Mucosa of descending colon (tissue), 3 donors: ENCODE results near the gene HSPD1. TPM values are rescaled to one million over a fixed set of nuclear protein-coding genes. Genes with fewer than 3 reads are reported as not detected.

Source experiments
- ATAC-seq: fragments of 200-7000 bp; cut with Tn5 transposase; one replicate; pipeline ENCODE4 v1.9.1; 2020; ENCODE audit warnings: mild to moderate bottlenecking, moderate library complexity
- DNase-seq, 3 donors: peaks; one replicate each; pipeline ENCODE4 v3.0.0-alpha.2; 2020
- H3K36me3 ChIP-seq: fragments of 200-600 bp; one replicate; pipeline ENCODE4 v1.8.0; 2021; ENCODE audit warnings: low read depth, mild to moderate bottlenecking
- H3K4me1 ChIP-seq: fragments of 200-600 bp; one replicate; pipeline ENCODE4 v1.8.0; 2021; ENCODE audit warnings: low read depth, mild to moderate bottlenecking
- H3K4me3 ChIP-seq: fragments of 200-600 bp; one replicate; pipeline ENCODE4 v1.8.0; 2021; ENCODE audit warnings: mild to moderate bottlenecking
- H3K9me3 ChIP-seq: fragments of 200-600 bp; one replicate; pipeline ENCODE4 v1.8.0; 2021; ENCODE audit warnings: mild to moderate bottlenecking
- CTCF ChIP-seq: fragments of 200-600 bp; IDR thresholded peaks from one replicate; pipeline ENCODE4 v1.8.0; 2022; ENCODE audit warnings: antibody characterized with exemption, mild to moderate bottlenecking
- intact Hi-C, 2 donors: fragments of 100-400 bp; cut with DNase I in 1 of 2; cut with micrococcal nuclease in 1 of 2; formaldehyde crosslinking; loops; one replicate each; pipeline versions ENCODE4 v1.11.0 to v1.11.1; 2022; cut with DNase I, micrococcal nuclease
- long read RNA-seq, 2 donors: library from polyadenylated mRNA; unstranded; transcript quantifications; one replicate each; pipeline ENCODE4 v2.0.0, GENCODE V29; 2019 to 2021
- total RNA-seq, 3 donors: library from RNA; stranded (reverse); fragmentation: NEBNext Ultra II Directional in 2 of 3; extraction: Animal tissue kit (Norgen Biotek cat#: 25700) in 2 of 3; gene quantifications; one replicate each; pipeline versions ENCODE4 v1.2.1 to v1.2.4, GENCODE V29; 2021 to 2023
- donor health status: DM: no; HTN: no; CAD: no; lungs with moderate emphysema.
- donor health status: DM: no; HTN: no; CAD: no.
- donor health status: DM: no; HTN: yes; CAD: no.

HSPD1 gene
- 100 to 1,000 TPM; 162 to 219 (median 172) TPM for total RNA-seq
- long read RNA-seq, donor 1, transcript HSPD1-202 (12 exons, 2,455 nt): major isoform, 267 of 313 reads
- long read RNA-seq, donor 1, partial matches to known transcripts: 24 of 313 reads
- long read RNA-seq, donor 1, other reads (novel, unspliced or antisense): 21 of 313 reads
- long read RNA-seq, donor 2, transcript HSPD1-202 (12 exons, 2,455 nt): major isoform, 51 of 234 reads
- long read RNA-seq, donor 2, transcript HSPD1-210 (3 exons, 714 nt): minor isoform, 5 of 234 reads
- long read RNA-seq, donor 2, partial matches to known transcripts: 170 of 234 reads
- long read RNA-seq, donor 2, other reads (novel, unspliced or antisense): 8 of 234 reads

- intact Hi-C loops: no loop called here
- Histone ChIP-seq H3K4me1 (peaks cover 44% of the 10 kb centered on the region), H3K9me3 (no peaks in the 10 kb centered on the region), H3K36me3 (no peaks in the 10 kb centered on the region), H3K4me3 (peak within 1 kb of the TSS; percentile 88)
- no peak for TF ChIP-seq CTCF
- ATAC-seq (peak; percentile 94), DNase-seq (peak; percentile 98 to 100 (median 99))
Observed at GRCh38 chr2:197499594-197500502, at the start of gene HSPD1, which contains the start of gene HSPE1. TSS of gene HSPD1 (minus strand) at chr2:197499840. CDS start at chr2:197498848, 992 bp downstream. TSS of gene HSPE1 (plus strand) at chr2:197500379. CDS start at chr2:197500437, 58 bp downstream.

GRCh38 chr2:197548582-197548981, 48.9 kb upstream of the HSPD1 start:
- H3K9me3 ChIP-seq: no peaks in the 10 kb centered on the region
- TF ChIP-seq CTCF: no peak
- H3K4me3 ChIP-seq: no peak overlapping the region
- no peaks in the 10 kb centered on the region for H3K4me1 ChIP-seq
- no peak for DNase-seq
- no peaks in the 10 kb centered on the region for H3K36me3 ChIP-seq
- ATAC-seq: no peak
- intact Hi-C loops: no loop called here

GRCh38 chr2:197547163-197547900, 47.7 kb upstream of the HSPD1 start:
- H3K36me3 ChIP-seq: no peaks in the 10 kb centered on the region
- H3K4me3 ChIP-seq: no peak overlapping the region
- no peaks in the 10 kb centered on the region for H3K4me1 ChIP-seq
- intact Hi-C loops: no loop called here
- no peaks in the 10 kb centered on the region for H3K9me3 ChIP-seq
- DNase-seq (no peak), ATAC-seq (no peak)
- TF ChIP-seq CTCF: no peak

- ATAC-seq: no peak
- intact Hi-C loops: no loop called here
- H3K4me1 ChIP-seq: no peaks in the 10 kb centered on the region
- no peak for TF ChIP-seq CTCF
- no peak for DNase-seq
- no peaks in the 10 kb centered on the region for H3K36me3 ChIP-seq
- H3K9me3 ChIP-seq: no peaks in the 10 kb centered on the region
- no peak overlapping the region for H3K4me3 ChIP-seq
Observed at GRCh38 chr2:197543206-197543605, 43.6 kb upstream of the HSPD1 start.

- Histone ChIP-seq H3K4me3 (no peak overlapping the region), H3K9me3 (no peaks in the 10 kb centered on the region), H3K36me3 (no peaks in the 10 kb centered on the region), H3K4me1 (no peaks in the 10 kb centered on the region)
- intact Hi-C loops: no loop called here
- no peak for TF ChIP-seq CTCF
- no peak for DNase-seq
- no peak for ATAC-seq
Observed at GRCh38 chr2:197539734-197540133, 40.1 kb upstream of the HSPD1 start.
